Activated B cell treated with CpG ODN at 0.5 μM for 24 hours (primary cell): ENCODE data around the gene PRSS50. TPM values are rescaled to one million over a fixed set of nuclear protein-coding genes. Genes with fewer than 3 reads are reported as not detected.

Experiments
- ATAC-seq: fragments of 200-7000 bp; cut with Tn5 transposase; one replicate; pipeline ENCODE4 v1.10.0; 2021; ENCODE audit warnings: low read depth, mild to moderate bottlenecking, moderate library complexity
- CTCF ChIA-PET: fragments of 350-600 bp; sonication (Branson Sonifier 250); formaldehyde crosslinking; loops from one replicate; lab custom pipeline; 2021; ENCODE audit warnings: antibody characterized with exemption; lab: Charles Lee
- POLR2A ChIA-PET: fragments of 350-600 bp; sonication (Branson Sonifier 250); formaldehyde crosslinking; loops from one replicate; lab custom pipeline; 2021; ENCODE audit warnings: antibody characterized with exemption; lab: Charles Lee
- DNase-seq: peaks from one replicate; pipeline ENCODE4 v3.0.0; 2022
- H3K27ac Mint-ChIP-seq: one replicate; pipeline ENCODE4 v1.8.0; 2020; ENCODE audit warnings: mixed read lengths
- H3K27me3 Mint-ChIP-seq: one replicate; pipeline ENCODE4 v1.8.0; 2021; ENCODE audit warnings: mixed read lengths
- H3K36me3 Mint-ChIP-seq: one replicate; pipeline ENCODE4 v1.8.0; 2021; ENCODE audit warnings: low read depth, mixed read lengths
- H3K4me1 Mint-ChIP-seq: one replicate; pipeline ENCODE4 v1.8.0; 2021; ENCODE audit warnings: mixed read lengths
- H3K4me3 Mint-ChIP-seq: one replicate; pipeline ENCODE4 v1.8.0; 2020; ENCODE audit warnings: mild to moderate bottlenecking, mixed read lengths
- H3K9me3 Mint-ChIP-seq: one replicate; pipeline ENCODE4 v1.8.0; 2020; ENCODE audit warnings: mixed read lengths
- intact Hi-C: fragments of 100-400 bp; cut with micrococcal nuclease; formaldehyde crosslinking; loops from one replicate; pipeline ENCODE4 v1.15.1; 2024
- total RNA-seq: library from RNA; stranded (reverse); gene quantifications from 2 replicates; pipeline ENCODE4 v1.2.3, GENCODE V29; 2022
- TF ChIP-seq, protein P1 (sequence below): fragments of 200-600 bp; IDR thresholded peaks from one replicate; pipeline ENCODE4 v1.8.0; 2022; ENCODE audit warnings: antibody characterized with exemption, mild to moderate bottlenecking

PRSS50 gene
- total RNA-seq, 1 donor from 2014 or later, result not detected

DNA sequence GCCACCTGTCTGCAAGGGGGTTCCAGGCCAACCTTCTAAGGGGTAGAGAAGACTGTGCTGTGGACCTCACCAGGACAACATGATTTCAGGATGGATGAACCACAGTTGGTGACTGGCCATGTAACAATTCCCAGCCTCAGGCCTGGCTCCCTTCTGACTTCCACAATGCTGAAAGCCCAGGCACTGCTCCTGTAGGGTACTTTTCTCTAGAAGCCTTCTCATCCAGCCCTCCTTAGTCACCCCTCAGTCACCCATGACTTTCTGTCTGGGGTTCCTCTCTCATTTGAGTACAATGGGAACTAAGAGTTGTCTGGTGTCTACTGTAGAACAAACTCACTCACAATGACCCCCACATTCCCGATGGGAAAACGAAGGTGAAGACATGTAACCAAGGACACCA, 32.8 kb downstream of the PRSS50 start:
- no peaks in the 10 kb centered on the region for H3K36me3 Mint-ChIP-seq
- ATAC-seq, result no peak
- peaks cover 5% of the 10 kb centered on the region for H3K27me3 Mint-ChIP-seq
- H3K9me3 Mint-ChIP-seq, result no peaks in the 10 kb centered on the region
- CTCF ChIA-PET, result no interaction called here
- H3K27ac Mint-ChIP-seq, result no peak overlapping the region
- DNase-seq, result no peak
- intact Hi-C loops, result no loop called here
- POLR2A ChIA-PET, result no interaction called here
- TF ChIP-seq, protein P1, sequence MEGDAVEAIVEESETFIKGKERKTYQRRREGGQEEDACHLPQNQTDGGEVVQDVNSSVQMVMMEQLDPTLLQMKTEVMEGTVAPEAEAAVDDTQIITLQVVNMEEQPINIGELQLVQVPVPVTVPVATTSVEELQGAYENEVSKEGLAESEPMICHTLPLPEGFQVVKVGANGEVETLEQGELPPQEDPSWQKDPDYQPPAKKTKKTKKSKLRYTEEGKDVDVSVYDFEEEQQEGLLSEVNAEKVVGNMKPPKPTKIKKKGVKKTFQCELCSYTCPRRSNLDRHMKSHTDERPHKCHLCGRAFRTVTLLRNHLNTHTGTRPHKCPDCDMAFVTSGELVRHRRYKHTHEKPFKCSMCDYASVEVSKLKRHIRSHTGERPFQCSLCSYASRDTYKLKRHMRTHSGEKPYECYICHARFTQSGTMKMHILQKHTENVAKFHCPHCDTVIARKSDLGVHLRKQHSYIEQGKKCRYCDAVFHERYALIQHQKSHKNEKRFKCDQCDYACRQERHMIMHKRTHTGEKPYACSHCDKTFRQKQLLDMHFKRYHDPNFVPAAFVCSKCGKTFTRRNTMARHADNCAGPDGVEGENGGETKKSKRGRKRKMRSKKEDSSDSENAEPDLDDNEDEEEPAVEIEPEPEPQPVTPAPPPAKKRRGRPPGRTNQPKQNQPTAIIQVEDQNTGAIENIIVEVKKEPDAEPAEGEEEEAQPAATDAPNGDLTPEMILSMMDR, result no peak
- H3K4me3 Mint-ChIP-seq, result no peak overlapping the region
- H3K4me1 Mint-ChIP-seq, result no peaks in the 10 kb centered on the region

DNA sequence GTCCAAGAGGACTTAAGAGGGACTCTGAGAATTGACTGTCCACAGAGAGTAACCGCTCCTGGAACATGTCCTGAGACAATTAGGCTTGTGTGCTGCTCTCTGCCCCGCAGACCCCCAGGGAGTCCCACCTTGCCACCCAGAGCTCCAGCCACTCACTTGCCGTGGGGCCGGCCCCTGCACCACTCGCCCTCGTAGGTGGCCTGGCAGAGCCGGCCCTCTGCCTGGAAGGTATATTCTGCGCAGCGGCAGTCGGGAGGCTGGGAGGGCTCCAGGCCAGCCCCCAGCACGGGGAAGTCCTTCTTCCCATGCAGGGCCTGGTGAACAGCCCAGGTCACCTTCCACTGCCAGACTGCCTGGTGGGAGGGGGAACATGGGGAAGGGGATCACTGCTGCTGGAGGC, 34.7 kb downstream of the PRSS50 start:
- intact Hi-C loops, result no loop called here

DNA sequence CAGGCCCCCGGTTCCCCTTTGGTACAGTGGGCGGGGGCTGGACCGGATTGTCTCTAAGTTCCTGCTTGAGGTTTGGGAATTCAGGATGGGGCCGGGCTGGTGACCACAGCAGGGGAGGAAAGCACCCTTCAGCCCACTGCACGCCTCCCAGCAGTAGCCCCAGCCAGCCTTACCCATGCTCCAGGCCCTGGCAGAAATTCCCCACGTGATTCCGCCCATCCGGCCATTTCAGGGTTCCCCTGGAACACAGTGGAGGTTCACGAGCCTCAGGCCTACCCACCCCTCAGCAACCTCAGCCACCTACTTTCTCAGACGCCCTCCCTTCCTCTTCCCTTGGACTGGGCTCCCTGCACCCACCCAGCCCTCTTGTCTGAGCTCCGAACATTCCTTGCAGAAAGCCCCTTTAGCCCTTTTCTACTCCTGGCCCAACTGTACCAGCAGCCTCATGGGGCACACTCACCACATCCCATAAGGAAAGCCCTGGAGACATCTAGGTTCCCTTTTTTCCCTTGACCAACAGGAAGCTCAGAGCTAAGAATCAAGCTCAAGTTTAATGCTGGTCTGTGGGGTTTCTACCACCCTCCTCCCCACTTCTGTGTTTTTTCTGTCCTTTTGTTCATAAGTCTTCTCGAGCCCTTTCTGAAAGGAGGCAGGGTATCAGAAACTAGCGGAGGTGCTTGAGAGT, 35.7 kb downstream of the PRSS50 start:
- Mint-ChIP-seq H3K4me3 (no peak overlapping the region), H3K4me1 (no peaks in the 10 kb centered on the region), H3K27ac (no peak overlapping the region), H3K9me3 (no peaks in the 10 kb centered on the region), H3K36me3 (no peaks in the 10 kb centered on the region), H3K27me3 (no peaks in the 10 kb centered on the region)
- ChIA-PET POLR2A (interaction anchor here (0.6 kb wide), 1 partner anchor 400 kb away, joined by 3 read pairs; no protein-coding TSS in a partner anchor), CTCF (no interaction called here)
- intact Hi-C loops, result no loop called here
- DNase-seq, result no peak
- no peak for ATAC-seq
- TF ChIP-seq, protein P1, result no peak

More for the DNA sequence above, 34.7 kb downstream of the PRSS50 start:
- Mint-ChIP-seq H3K36me3 (no peaks in the 10 kb centered on the region), H3K27ac (no peak overlapping the region), H3K27me3 (no peaks in the 10 kb centered on the region), H3K4me3 (no peak overlapping the region), H3K9me3 (no peaks in the 10 kb centered on the region), H3K4me1 (no peaks in the 10 kb centered on the region)
- ATAC-seq, result no peak
- CTCF ChIA-PET, result no interaction called here
- POLR2A ChIA-PET, result no interaction called here
- TF ChIP-seq, protein P1, result no peak
- no peak for DNase-seq

DNA sequence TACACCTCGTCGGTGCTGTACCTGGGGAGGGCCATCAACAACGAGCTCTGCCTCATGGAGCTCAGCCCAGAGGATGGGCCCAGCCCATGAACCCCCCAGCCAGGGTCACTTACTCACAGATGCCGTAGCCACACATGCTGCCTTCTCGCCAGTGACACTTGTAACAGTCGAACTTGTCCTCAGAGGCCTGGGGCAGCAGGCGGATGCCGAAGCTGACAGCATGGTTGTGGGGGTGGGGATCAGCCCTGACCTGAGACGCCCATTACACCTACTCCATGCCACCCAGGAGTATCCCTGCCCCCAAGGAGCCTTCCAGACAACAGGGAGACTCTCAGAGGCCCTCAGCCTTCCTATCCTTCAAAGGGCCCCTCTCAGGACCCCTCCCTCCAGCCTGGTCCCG, 36.3 kb downstream of the PRSS50 start:
- TF ChIP-seq, protein P1, result no peak
- Mint-ChIP-seq H3K36me3 (no peaks in the 10 kb centered on the region), H3K27me3 (no peaks in the 10 kb centered on the region), H3K27ac (no peak overlapping the region), H3K4me1 (no peaks in the 10 kb centered on the region), H3K9me3 (no peaks in the 10 kb centered on the region), H3K4me3 (no peak overlapping the region)
- intact Hi-C loops, result no loop called here
- CTCF ChIA-PET, result no interaction called here
- no peak for DNase-seq
- no peak for ATAC-seq
- POLR2A ChIA-PET, result no interaction called here

DNA sequence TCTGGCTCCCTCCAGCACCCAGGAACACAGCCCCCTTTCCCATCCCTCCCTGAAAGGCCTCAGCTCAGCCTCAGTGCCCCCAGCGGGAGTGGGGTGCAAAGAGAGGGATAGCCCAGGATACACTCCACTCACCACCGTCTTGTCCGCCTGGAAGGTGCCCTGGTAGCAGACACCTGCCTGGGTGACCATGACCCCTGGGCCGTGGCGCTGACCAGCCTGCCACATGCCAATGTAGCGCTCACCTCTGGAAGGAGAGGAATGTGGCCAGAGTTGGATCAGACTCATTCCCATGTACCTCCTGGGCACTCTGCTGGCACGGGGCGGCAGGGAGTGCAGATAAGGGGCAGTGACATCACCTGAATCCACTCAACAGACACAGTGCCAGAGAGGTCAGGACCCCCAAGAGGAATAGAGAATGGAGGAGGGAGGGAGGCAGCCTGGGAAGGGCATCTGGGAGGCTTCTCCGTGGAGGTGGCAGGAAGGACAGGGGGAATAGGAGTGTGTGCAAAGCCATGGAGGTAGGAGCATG, 37.3 kb downstream of the PRSS50 start:
- Mint-ChIP-seq H3K27me3 (no peaks in the 10 kb centered on the region), H3K27ac (no peak overlapping the region), H3K4me1 (no peaks in the 10 kb centered on the region), H3K9me3 (no peaks in the 10 kb centered on the region), H3K4me3 (no peak overlapping the region), H3K36me3 (no peaks in the 10 kb centered on the region)
- ATAC-seq (no peak), DNase-seq (no peak)
- ChIA-PET CTCF (no interaction called here), POLR2A (no interaction called here)
- TF ChIP-seq, protein P1, result no peak
- intact Hi-C loops, result no loop called here
